ENCODE measurements around the gene CWC22.
"Not testable (repeated sequence)": the region's sequence is repeated elsewhere in the genome, so short reads cannot be mapped to it uniquely, and the experiment has no call there.

GRCh38 chr2:180054576-180054975, 47.5 kb upstream of the CWC22 start:
- TF ChIP-seq POLR2AphosphoS5, CTCF (IDR thresholded peaks at IDR 0.05): not testable (repeated sequence)

Data from gastroesophageal sphincter (tissue), 3 donors.